ENCODE data around the gene FRMPD4.
"Not testable (repeated sequence)": the region's sequence is repeated elsewhere in the genome, so short reads cannot be mapped to it uniquely, and the experiment has no call there.

The FRMPD4 gene

DNA sequence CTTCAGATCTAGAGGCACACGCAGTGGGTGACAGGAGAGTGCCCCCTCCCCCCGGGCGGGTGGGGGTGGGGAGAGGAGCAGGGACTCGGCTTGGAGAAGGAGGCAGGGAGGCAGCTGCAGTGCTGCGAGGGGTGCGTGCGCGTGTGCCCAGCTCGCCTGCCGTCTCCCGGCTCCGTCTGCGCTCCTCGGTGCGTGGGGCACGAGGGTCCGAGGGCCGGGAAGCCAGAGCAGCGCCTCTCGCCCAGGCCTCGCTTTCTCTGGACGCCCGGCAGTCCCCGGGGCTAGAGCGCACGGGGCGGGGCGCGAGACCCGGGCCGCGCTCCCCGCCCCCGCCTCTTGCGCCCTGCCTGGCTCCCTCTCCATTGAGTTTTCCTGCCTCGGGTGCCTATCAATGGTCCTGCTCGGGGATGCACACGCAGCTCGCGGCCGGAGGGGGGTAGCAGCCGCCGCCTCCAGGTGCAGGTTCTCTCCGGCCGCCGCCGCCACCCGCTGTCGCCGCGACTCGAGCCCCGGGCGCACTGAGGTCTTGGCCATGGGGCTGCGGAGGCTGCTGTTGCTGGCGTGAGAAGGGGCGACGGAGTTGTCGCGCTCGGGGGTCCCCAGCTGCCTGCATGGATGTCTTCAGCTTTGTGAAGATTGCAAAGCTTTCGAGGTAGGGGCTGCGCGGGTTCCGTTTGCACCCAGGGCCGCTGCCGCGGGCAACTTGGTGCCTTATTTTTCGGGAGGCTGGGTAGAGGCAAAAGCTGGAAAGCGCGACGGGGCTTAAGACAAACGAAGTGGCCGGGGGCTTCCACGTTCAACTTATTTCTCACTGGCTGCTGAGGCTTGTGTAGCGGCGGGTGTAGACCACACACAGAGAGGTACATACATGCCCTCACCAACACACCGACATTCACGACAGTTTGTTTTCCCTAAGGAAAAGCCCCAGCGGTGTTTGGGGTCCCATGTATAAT is at the start of gene FRMPD4:
Gene FRMPD4 (plus strand): TSS at position 113 of the 953 bp plus-strand sequence. CDS start 499 bp downstream, at position 612.
- no peak for DNase-seq

DNA sequence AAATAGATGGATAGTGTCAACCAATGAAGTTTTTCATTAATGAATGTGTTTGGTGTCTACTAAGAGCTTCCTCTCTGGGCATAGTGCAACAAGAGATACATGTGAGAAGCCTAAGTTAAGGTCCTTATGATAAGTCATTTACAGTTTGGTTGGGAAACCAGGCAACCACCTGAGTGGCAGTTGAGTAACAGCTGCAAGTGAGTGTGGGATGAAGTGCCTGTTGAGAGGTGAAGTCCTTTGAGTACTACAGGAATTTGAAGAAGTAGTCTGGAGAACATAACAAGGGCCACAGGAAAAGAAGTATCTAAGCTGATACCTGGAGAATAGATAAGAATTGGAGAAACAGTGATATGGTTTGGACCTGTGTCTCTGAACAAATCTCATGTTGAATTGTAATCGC is 48.5 kb upstream of the FRMPD4 start:
- no peak for DNase-seq

DNA sequence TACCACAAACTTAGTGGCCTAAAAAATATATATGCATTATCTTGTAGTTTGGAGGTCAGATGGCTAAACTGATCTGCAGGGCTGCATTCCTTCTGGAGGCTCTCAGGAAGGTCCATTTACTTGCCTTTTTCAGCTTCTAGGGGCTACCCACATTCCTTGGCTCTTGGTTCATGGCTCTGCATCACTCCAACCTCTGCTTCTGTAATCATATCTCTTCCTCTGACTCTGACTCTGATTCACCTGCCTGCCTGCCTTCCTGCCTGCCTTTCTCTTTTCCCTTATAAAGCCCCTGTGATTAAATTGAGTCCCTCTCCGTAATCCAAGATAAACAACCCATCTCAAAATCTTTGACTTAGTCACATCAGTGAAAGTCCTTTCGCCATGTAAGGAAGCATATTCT is 25.0 kb upstream of the FRMPD4 start:
- no peak for DNase-seq

DNA sequence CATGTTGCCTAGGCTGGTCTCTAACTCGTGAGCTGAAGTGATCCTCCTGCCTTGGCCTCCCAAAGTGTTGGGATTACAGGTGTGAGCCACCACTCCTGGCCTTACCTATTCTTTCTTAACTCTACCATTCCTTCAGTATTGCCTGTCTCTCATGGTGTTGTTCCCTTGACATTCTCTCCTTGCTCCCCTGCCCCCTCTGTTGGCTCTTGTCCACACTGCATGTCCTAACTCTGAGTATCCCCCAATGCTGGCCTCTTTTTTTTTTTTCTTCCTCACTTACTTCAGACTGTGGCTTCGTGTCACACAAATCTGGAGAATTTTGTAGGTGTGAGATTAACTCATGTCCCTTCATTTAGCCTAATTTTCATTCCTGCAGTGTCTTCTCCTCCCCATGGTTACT is 22.9 kb upstream of the FRMPD4 start:
- no peak for DNase-seq

DNA sequence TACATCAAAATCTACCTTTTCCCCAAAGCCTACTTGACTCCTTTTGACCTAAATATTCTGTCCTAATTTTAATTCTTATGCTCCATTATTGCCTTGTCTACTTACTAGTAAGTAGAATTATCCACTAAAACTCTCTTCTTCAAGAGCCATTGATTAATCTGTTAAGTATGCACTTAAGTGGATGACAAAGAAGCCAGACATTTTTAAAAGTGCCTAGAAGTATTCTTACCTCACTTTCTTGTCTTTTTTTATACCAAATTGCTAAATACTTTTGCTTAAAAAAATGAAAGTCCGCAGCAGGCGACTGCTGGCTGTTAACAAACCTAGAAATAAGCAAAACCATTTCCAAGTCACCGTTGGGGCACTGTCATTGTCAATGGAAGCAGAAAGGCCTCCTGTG is 20.1 kb upstream of the FRMPD4 start:
- no peak for DNase-seq

DNA sequence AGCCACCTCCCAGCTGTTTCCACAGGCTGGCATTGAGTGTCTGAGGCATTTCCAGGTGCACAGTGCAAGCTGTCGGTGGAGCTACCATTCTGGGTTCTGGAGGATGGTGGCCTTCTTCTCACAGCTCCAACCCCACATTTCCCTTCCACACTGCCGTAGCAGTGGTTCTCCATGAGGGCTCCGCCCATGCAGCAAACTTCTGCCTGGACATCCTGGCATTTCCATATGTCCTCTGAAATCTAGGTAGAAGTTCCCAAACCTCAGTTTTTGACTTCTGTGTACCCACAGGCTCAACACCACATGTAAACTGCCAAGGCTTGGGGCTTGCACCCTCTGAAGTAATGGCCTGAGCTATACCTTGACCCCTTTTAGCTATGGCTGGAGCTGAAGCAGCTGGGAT is 10.3 kb upstream of the FRMPD4 start:
- no peak for DNase-seq

DNA sequence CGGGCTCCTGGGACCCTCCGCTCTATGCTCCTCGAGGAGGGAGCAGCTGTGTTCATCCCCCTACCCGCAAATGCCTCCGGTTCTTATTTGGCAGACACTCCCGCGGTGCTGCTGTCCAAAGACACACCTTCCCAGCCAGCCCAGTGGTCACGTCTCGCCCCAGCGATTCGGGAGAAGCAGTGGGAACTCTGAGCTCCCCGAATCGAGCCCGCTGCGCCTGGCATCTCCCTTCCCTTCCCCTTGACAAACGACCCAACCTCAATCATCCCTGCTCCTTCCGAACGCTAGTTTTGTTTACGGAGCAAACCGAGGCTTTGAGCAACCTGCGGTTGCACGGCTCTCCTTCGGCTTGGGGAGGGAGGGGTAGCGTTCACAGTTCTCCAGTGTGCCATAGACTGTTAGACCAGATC is 317 bp upstream of the FRMPD4 start:
- DNase-seq: no peak

DNA sequence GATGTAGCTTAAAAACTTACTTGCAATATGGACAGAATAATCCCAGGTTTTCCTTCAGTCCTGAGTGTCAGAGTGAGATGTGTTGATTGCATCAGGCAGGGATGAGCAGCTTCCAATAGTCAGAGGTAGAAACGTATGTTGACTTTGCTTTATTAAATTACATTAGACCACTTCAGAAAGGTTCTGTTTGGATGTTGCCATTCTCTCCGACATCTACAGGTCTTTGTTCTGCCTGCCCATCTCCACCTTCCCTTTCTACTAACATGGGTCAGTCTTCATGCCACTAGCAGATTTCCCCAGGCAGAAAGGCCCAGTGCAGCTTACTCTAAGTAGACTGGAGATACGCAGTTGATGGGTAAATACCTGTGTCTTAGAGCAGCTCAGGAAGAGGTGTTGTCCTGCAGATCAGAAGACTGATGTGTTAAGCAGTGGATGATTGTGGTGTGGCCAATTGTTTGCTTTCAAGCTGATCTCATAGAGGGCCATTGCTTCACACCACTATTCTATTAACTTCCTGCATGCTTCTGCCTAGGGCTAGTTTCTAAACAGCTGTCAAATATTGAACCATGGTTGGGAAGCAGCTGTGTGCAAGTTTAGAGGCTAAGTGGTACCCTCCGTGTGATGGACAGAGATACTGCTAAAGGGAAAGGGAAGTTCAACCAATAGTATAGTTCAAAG is 1.8 kb downstream of the FRMPD4 start:
- DNase-seq: no peak

DNA sequence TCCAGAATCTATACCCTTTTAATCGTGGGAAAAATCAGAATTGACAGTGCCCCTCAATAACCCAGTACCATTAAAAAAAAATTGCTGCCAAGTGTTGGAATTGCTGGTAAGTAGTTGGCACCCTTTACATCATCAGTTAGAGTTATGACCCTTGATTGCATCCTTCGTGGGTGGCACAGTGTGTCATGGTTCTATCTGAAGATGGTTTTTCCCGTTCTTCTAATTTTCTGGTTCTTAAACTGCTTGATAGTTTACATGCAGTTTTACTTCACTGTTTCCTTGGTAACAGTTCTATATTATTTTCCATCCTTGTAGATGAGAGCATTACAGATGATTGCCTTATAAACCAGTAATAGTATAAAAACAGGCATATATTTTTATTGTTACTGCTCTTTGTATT is 3.2 kb downstream of the FRMPD4 start:
- DNase-seq: no peak

DNA sequence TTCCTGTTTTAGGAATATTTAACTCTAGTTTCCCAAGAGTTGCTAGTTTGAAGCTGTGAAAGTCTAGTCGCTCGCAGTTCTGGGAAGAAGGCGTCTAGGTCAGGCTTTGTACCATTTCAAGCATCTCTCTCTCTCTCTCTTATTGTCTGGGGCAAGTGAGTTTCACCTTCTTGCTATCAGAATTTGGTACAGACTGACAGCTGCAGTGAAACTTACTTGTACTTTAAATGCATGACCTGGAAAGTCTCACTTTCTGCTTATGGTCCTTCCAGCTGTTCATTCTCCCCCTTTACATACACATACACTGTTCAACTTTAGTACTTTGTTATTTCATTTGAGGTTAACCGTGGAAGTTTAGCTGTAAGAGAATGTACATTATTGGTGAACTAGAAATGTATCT is 4.4 kb downstream of the FRMPD4 start:
- no peak for DNase-seq

DNA sequence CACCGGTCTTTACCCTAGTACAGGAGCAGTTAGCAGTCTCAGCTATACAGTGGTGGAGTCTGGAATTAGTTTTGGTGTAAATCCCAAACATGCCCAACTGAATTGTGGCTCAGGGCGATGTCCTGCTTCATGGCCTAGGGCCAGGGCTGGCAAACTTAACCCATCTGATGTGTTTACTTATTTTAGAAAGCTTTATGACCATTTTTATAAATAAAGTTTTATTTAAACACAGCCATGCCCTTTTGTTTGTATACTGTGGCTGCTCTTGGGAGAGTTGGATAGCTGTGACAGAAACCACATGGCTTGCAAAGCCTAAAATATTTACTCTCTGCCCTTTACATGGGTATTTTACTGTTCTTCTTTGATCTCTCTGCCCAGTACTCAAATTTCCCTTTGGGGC is 7.1 kb downstream of the FRMPD4 start:
- no peak for DNase-seq

DNA sequence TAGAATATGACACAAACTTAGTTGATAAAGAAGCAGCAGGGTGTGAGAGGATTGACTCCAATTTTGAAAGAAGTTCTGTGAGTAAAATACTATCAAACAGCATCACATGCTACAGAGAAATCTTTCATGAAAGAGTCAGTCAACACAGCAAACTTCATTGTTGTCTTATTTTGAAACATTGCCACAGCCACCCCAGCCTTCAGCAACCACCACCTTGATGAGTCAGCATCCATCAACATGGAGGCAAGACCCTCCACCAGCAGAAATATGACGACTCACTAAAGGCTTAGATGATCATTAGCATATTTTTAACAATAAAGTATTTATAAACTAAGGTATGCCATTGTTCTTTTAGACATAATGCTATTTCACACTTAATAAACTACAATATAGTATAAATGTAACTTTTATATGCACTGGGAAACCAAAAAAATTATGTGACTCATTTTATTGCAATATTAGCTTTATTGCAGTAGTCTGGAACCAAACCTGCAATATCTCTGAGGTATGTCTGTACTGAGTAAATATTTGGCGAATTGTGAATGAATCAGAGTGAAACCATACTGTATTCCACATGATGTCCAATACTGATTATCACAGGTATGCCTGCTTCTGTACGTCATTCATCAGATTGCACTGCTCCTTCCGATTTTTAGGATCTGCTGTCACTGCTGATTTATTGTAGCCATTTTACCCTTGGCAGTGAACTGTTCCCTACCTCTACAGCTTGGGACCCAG is 11.6 kb downstream of the FRMPD4 start:
- no peak for DNase-seq

DNA sequence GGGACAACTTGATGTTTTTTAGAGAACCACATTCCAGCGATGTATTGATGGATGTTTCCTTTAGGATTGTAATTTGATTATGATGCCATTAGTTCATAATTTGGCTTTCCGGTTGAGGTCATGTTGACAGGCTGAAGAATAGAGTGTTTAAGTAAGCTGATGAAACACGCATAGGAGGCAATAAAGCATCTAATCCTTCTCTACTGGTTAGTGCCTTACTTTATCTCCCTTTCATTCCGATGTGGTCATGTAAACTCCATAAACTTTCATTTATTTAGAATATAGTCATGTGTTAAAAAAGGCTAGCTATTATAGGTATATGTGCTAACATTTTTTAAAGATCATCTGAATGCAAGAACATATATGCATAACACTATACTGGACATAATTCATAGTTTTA is 15.0 kb downstream of the FRMPD4 start:
- DNase-seq: no peak

DNA sequence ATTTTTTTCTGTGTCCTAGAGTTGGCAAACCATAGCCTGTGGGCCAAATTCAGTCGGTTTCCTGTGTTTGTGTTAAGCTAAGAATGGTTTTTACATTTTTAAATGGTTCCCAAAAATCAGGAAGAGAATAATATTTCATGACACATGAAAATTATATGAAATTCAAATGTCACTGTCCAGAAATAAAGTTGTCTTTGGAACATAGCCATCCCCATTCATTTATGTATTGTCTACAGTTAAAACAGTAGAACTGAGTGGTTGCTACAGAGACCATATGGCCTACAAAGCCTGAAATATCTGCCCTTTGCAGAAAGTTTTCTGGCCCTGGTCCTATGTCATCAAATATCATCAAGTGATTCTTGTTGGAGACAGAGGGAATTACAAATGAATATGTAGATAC is 15.5 kb downstream of the FRMPD4 start:
- DNase-seq: no peak

DNA sequence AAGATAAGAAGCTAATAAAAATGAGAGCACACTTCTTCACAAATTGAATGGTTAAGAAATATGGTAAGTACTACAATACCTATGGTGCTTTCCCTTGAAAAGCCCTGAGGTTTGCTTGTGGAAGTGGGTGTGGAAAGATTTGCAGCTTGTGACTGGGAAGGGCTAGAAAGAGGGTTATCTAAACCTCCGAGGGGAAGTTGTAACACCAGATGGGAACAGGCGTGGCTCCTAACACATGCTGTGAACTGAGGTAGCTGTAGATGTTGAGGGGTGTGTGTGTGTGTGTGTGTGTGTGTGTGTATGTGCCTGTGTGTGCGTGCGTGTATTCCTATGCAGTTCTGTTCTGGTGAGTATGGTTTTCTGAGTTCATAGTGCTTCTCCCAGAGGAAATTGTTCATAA is 21.5 kb downstream of the FRMPD4 start:
- no peak for DNase-seq

DNA sequence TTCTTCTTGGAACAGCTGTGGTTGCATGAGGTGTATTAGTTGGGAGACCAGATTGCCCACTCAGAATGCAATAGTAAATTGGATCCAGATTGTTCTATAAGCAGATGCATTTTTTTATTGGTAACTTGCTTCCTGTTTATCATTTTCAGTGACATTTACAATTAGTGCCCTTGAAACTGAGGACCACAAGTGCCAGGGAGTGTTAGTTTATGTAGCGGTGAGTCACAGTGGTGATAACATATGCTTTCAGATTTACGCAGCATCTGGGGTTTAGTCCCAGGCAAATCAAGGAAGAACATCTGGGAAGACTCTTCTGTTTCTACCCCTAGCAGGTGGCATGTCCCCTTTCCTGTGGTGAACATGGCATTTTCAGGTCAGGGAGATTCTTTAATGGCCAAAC is 24.1 kb downstream of the FRMPD4 start:
- DNase-seq: no peak

DNA sequence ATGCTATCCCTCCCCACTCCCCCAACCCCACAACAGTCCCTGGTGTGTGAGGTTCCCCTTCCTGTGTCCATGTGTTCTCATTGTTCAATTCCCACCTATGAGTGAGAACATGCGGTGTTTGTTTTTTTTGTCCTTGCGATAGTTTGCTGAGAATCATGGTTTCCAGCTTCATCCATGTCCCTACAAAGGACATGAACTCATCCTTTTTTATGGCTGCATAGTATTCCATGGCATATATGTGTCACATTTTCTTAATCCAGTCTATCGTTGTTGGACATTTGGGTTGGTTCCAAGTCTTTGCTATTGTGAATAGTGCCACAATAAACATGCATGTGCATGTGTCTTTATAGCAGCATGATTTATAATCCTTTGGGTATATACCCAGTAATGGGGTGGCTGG is 25.9 kb downstream of the FRMPD4 start:
- not testable (repeated sequence) for DNase-seq

DNA sequence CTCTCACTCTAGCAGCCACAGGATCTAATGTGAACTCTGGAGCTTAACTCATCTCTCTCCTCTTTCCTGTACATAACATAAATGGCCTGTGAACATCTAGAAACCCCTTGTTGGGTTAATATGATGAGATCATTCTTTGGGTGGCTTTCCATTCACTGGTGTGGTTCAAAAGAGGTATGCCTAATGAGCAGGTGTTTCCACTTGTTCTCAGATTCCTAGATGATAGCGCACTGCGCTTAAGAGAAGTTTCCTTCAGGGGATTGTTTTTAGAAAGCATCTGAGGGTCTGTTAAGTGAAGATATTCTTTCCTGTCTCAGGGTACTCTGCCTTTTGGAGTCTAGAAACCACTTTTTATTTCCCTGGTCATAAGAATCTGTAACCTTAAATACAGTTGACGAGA is 32.5 kb downstream of the FRMPD4 start:
- no peak for DNase-seq

DNA sequence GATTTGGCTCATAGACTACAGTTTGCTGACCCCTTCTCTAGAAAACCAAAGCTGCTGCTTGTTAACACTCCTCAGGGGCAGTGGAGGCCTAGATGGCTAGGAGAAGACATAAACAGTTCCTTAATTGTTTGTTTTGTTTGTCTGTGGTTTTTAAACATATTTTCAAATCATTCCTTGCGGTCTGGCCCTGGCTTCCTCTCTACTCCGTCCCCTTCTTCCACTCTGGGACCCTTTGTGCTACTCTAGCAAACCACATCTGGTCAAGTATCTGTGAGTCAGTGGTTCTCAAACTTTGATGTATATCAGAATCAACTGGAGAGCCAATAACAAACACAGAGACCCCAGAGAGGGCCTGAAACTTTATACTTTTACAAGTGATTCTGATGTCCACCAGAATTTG is 36.1 kb downstream of the FRMPD4 start:
- DNase-seq: no peak

DNA sequence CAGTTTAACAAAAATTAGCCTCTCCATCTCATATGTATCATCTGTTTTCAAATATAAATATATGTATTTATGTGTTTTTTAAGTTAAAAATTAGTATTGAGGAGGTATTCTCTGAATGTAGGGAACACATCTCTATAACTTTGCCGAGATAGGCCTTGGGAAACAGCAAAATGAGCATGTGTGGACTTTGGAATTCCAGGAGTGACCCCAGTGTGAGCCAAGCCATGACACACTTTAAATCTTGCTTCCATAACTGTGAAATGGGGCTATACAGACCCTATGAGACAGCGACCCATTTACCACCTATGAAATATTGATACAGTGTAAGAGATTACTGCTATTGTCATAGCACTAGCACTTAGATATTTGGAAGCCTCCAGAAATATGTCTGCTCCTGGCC is 58.8 kb downstream of the FRMPD4 start:
- no peak for DNase-seq

DNA sequence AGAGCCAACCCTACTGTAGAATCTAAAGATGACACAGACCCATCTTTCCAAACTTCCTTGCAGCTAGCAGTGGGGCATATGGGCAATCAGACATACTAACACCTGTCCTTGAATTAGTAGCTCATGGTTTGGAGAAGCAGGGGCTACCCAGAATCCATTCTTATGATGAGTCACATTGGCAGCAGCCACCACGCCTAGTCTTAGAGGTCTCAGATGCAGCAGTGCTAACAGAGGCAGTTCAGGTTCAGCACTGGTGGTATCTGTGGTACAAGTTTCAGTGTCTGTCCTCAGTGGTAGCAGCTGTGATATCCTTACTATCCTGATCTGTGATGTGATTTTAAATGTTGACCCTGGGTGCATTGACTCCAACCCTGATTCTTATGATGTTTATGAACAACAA is 68.1 kb downstream of the FRMPD4 start:
- no peak for DNase-seq

DNA sequence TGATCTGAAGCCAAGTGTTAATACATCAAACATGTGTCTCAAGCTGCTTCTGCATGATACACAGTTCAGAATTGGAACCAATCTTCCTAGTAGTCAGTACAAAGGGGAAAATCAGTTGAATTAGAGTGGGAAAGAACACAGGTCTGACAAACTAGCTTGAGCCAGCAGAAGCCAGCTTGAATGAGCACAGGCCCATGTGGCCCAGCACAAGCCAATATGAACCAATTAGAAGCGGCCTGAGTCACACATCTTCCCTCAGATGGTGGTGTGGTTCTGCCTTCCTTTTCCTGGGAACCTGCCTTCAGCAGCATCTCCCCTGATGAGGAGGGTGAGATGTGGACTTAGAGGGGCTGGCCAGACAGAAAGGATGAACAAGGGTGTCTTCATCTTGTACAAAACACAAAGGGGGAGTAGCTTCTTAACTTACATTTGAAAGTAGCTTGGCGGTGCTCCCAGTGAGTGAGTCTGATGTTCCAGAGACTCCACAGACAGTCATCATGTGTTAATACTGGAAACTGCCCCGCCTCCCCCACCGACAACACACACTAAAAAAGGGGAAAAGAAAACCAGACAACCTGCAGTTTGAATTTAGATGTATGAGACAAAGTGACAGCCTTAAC is 72.0 kb downstream of the FRMPD4 start:
- DNase-seq: no peak

DNA sequence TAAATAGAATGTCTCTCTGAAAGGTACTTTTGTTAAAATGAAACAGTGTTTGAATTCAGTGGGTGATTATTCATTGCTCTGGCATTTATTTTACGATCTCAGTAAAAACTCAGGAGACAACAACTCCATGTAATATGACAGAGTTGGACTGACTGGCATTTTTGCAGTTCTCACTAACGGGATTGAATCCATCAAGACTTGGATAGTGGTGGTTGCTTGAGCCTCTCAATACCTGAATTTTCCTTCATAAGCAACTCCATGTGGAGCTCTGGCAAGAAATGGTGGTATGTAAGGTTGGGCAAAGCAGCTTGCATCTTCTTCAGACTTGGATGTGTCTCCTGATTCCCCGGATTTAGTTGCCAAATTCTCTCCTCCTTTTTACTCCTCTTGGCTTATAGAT is 72.7 kb downstream of the FRMPD4 start:
- DNase-seq: no peak
